ENCODE results near the gene VRK2.

The VRK2 gene

GRCh38 chr2:58046585-58047372, at the start of gene VRK2:
Gene VRK2, plus strand, starts transcription at chr2:58046806. Its CDS starts 2,026 bp downstream, at chr2:58048832.
- peaks cover 0 to 21% (median 17%) of the 10 kb centered on the region in 5 donors for H3K4me1 ChIP-seq (ENCODE audit: control insufficient read depth in 5 of 5, insufficient read depth in 5 of 5, low read length in 5 of 5)
- peak within 1 kb of the TSS; percentile 89 to 97 (median 93) for H3K9ac ChIP-seq (ENCODE audit: low read length in 5 of 5)
- peaks cover 0 to 9% (median 0%) of the 10 kb centered on the region in 5 donors for H3K36me3 ChIP-seq (ENCODE audit: control insufficient read depth in 5 of 5, insufficient read depth in 5 of 5, low read length in 5 of 5)

GRCh38 chr2:58006256-58006951, 40.2 kb upstream of the VRK2 start:
- H3K27me3 ChIP-seq (ENCODE audit: control insufficient read depth in 5 of 5, insufficient read depth in 4 of 5, low read length in 5 of 5) = no peaks in the 10 kb centered on the region
- no peak overlapping the region for H3K27ac ChIP-seq (ENCODE audit: low read depth, low read length)
- H3K9me3 ChIP-seq (ENCODE audit: control insufficient read depth in 5 of 5, low read length in 5 of 5) = no peaks in the 10 kb centered on the region
- no peak overlapping the region for H3K4me3 ChIP-seq (ENCODE audit: low read depth in 1 of 5, low read length in 5 of 5)
- no peak overlapping the region for H3K9ac ChIP-seq (ENCODE audit: low read length in 5 of 5)
- H3K36me3 ChIP-seq (ENCODE audit: control insufficient read depth in 5 of 5, insufficient read depth in 5 of 5, low read length in 5 of 5) = no peaks in the 10 kb centered on the region
- no peaks in the 10 kb centered on the region for H3K4me1 ChIP-seq (ENCODE audit: control insufficient read depth in 5 of 5, insufficient read depth in 5 of 5, low read length in 5 of 5)

More at GRCh38 chr2:58046585-58047372, at the start of gene VRK2:
- Histone ChIP-seq H3K27me3 (ENCODE audit: control insufficient read depth in 5 of 5, insufficient read depth in 4 of 5, low read length in 5 of 5) (no peaks in the 10 kb centered on the region), H3K27ac (ENCODE audit: low read depth, low read length) (peak within 1 kb of the TSS; percentile 84), H3K9me3 (ENCODE audit: control insufficient read depth in 5 of 5, low read length in 5 of 5) (no peaks in the 10 kb centered on the region), H3K4me3 (ENCODE audit: low read depth in 1 of 5, low read length in 5 of 5) (peak within 1 kb of the TSS; percentile 59 to 96 (median 75))

- Histone ChIP-seq H3K9ac (ENCODE audit: low read length in 5 of 5) (no peak overlapping the region), H3K27me3 (ENCODE audit: control insufficient read depth in 5 of 5, insufficient read depth in 4 of 5, low read length in 5 of 5) (no peaks in the 10 kb centered on the region), H3K27ac (ENCODE audit: low read depth, low read length) (no peak overlapping the region), H3K9me3 (ENCODE audit: control insufficient read depth in 5 of 5, low read length in 5 of 5) (no peaks in the 10 kb centered on the region), H3K4me3 (ENCODE audit: low read depth in 1 of 5, low read length in 5 of 5) (no peak overlapping the region), H3K4me1 (ENCODE audit: control insufficient read depth in 5 of 5, insufficient read depth in 5 of 5, low read length in 5 of 5) (no peaks in the 10 kb centered on the region), H3K36me3 (ENCODE audit: control insufficient read depth in 5 of 5, insufficient read depth in 5 of 5, low read length in 5 of 5) (no peaks in the 10 kb centered on the region)
These were observed 39.7 kb upstream of the VRK2 start for GRCh38 chr2:58006952-58007284.

DNA sequence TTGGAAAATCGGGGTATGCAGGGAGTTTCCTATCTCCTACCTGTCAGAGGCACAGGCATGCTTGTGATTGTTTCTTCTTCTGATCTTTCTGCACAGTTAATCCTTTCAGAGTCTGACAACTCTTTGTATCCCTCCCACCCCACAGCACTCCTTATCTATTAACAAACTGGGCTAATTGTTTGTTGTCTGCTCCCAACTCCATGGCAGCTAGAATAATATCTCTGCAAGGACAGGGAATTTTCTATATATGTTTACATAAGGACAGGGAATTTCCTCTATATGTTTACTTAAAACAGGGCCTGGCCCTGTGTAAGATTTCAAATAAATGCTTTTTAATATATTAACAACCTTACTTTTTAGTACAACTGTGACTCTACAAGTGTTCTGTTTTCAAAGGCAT, 36.0 kb upstream of the VRK2 start:
- Histone ChIP-seq H3K27ac (ENCODE audit: low read depth, low read length) (no peak overlapping the region), H3K9ac (ENCODE audit: low read length in 5 of 5) (no peak overlapping the region), H3K4me1 (ENCODE audit: control insufficient read depth in 5 of 5, insufficient read depth in 5 of 5, low read length in 5 of 5) (no peaks in the 10 kb centered on the region), H3K9me3 (ENCODE audit: control insufficient read depth in 5 of 5, low read length in 5 of 5) (peaks cover 0 to 1% (median 0%) of the 10 kb centered on the region in 5 donors), H3K36me3 (ENCODE audit: control insufficient read depth in 5 of 5, insufficient read depth in 5 of 5, low read length in 5 of 5) (no peaks in the 10 kb centered on the region), H3K27me3 (ENCODE audit: control insufficient read depth in 5 of 5, insufficient read depth in 4 of 5, low read length in 5 of 5) (no peaks in the 10 kb centered on the region), H3K4me3 (ENCODE audit: low read depth in 1 of 5, low read length in 5 of 5) (no peak overlapping the region)

- Histone ChIP-seq H3K36me3 (ENCODE audit: control insufficient read depth in 5 of 5, insufficient read depth in 5 of 5, low read length in 5 of 5) (no peaks in the 10 kb centered on the region), H3K4me1 (ENCODE audit: control insufficient read depth in 5 of 5, insufficient read depth in 5 of 5, low read length in 5 of 5) (no peaks in the 10 kb centered on the region), H3K4me3 (ENCODE audit: low read depth in 1 of 5, low read length in 5 of 5) (no peak overlapping the region), H3K27me3 (ENCODE audit: control insufficient read depth in 5 of 5, insufficient read depth in 4 of 5, low read length in 5 of 5) (no peaks in the 10 kb centered on the region), H3K27ac (ENCODE audit: low read depth, low read length) (no peak overlapping the region), H3K9me3 (ENCODE audit: control insufficient read depth in 5 of 5, low read length in 5 of 5) (peaks cover 0 to 4% (median 0%) of the 10 kb centered on the region in 5 donors), H3K9ac (ENCODE audit: low read length in 5 of 5) (no peak overlapping the region)
These were observed 27.4 kb upstream of the VRK2 start for GRCh38 chr2:58019229-58019628.

- H3K27me3 ChIP-seq (ENCODE audit: control insufficient read depth in 5 of 5, insufficient read depth in 4 of 5, low read length in 5 of 5) = no peaks in the 10 kb centered on the region
- no peaks in the 10 kb centered on the region for H3K4me1 ChIP-seq (ENCODE audit: control insufficient read depth in 5 of 5, insufficient read depth in 5 of 5, low read length in 5 of 5)
- H3K9ac ChIP-seq (ENCODE audit: low read length in 5 of 5) = no peak overlapping the region
- no peaks in the 10 kb centered on the region for H3K9me3 ChIP-seq (ENCODE audit: control insufficient read depth in 5 of 5, low read length in 5 of 5)
- H3K27ac ChIP-seq (ENCODE audit: low read depth, low read length) = no peak overlapping the region
- no peaks in the 10 kb centered on the region for H3K36me3 ChIP-seq (ENCODE audit: control insufficient read depth in 5 of 5, insufficient read depth in 5 of 5, low read length in 5 of 5)
- H3K4me3 ChIP-seq (ENCODE audit: low read depth in 1 of 5, low read length in 5 of 5) = no peak overlapping the region
These were observed 21.3 kb upstream of the VRK2 start for GRCh38 chr2:58025150-58025933.

- H3K9me3 ChIP-seq (ENCODE audit: control insufficient read depth in 5 of 5, low read length in 5 of 5) = no peaks in the 10 kb centered on the region
- no peak overlapping the region for H3K27ac ChIP-seq (ENCODE audit: low read depth, low read length)
- H3K36me3 ChIP-seq (ENCODE audit: control insufficient read depth in 5 of 5, insufficient read depth in 5 of 5, low read length in 5 of 5) = no peaks in the 10 kb centered on the region
- H3K4me1 ChIP-seq (ENCODE audit: control insufficient read depth in 5 of 5, insufficient read depth in 5 of 5, low read length in 5 of 5) = no peaks in the 10 kb centered on the region
- H3K9ac ChIP-seq (ENCODE audit: low read length in 5 of 5) = no peak overlapping the region
- no peaks in the 10 kb centered on the region for H3K27me3 ChIP-seq (ENCODE audit: control insufficient read depth in 5 of 5, insufficient read depth in 4 of 5, low read length in 5 of 5)
- H3K4me3 ChIP-seq (ENCODE audit: low read depth in 1 of 5, low read length in 5 of 5) = no peak overlapping the region
These were observed 19.6 kb upstream of the VRK2 start for GRCh38 chr2:58027029-58027428.

DNA sequence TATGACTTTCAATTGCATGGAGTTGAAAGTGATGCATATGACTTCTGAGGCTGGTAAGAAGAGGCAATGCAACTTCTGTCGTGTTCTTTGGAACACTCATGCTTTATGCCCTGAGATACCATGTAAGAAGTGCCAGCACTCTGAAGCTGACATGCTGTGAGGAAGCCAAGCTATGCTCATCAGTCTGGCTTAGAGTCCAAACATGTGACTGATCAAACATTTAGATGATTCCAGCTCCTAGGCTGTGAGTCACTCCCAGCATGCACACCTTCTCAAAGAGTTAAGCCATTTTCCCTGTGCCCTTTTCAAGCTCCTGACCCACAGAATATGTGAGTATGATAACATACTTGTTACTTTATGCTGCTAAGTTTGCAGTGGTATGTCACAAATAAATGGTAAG, 15.8 kb upstream of the VRK2 start:
- Histone ChIP-seq H3K36me3 (ENCODE audit: control insufficient read depth in 5 of 5, insufficient read depth in 5 of 5, low read length in 5 of 5) (peaks cover 0 to 8% (median 0%) of the 10 kb centered on the region in 5 donors), H3K4me1 (ENCODE audit: control insufficient read depth in 5 of 5, insufficient read depth in 5 of 5, low read length in 5 of 5) (no peaks in the 10 kb centered on the region), H3K27ac (ENCODE audit: low read depth, low read length) (no peak overlapping the region), H3K9ac (ENCODE audit: low read length in 5 of 5) (no peak overlapping the region), H3K9me3 (ENCODE audit: control insufficient read depth in 5 of 5, low read length in 5 of 5) (no peaks in the 10 kb centered on the region), H3K4me3 (ENCODE audit: low read depth in 1 of 5, low read length in 5 of 5) (no peak overlapping the region), H3K27me3 (ENCODE audit: control insufficient read depth in 5 of 5, insufficient read depth in 4 of 5, low read length in 5 of 5) (no peaks in the 10 kb centered on the region)

- Histone ChIP-seq H3K9me3 (ENCODE audit: control insufficient read depth in 5 of 5, low read length in 5 of 5) (no peaks in the 10 kb centered on the region), H3K9ac (ENCODE audit: low read length in 5 of 5) (no peak overlapping the region), H3K4me1 (ENCODE audit: control insufficient read depth in 5 of 5, insufficient read depth in 5 of 5, low read length in 5 of 5) (no peaks in the 10 kb centered on the region), H3K27ac (ENCODE audit: low read depth, low read length) (no peak overlapping the region), H3K27me3 (ENCODE audit: control insufficient read depth in 5 of 5, insufficient read depth in 4 of 5, low read length in 5 of 5) (no peaks in the 10 kb centered on the region), H3K4me3 (ENCODE audit: low read depth in 1 of 5, low read length in 5 of 5) (no peak overlapping the region), H3K36me3 (ENCODE audit: control insufficient read depth in 5 of 5, insufficient read depth in 5 of 5, low read length in 5 of 5) (peaks cover 0 to 8% (median 0%) of the 10 kb centered on the region in 5 donors)
These were observed 14.4 kb upstream of the VRK2 start for GRCh38 chr2:58032016-58032763.
